ENCODE results near the gene NT5C2. TPM values are rescaled to one million over a fixed set of nuclear protein-coding genes. Genes with fewer than 3 reads are reported as not detected.
A peak's percentile ranks its signal among the peaks of the same experiment; 100 is the strongest.

NT5C2 gene
- total and polyA plus RNA-seq, 10 donors: 21.7 to 115 (median 89.6) TPM

- no peak for DNase-seq
- H3K27me3 ChIP-seq (replicated peaks in 1 of 7): no peaks in the 10 kb centered on the region
- intact Hi-C loops (cut with DNase I; ENCODE audit: low total_unique reads): no loop called here
- H3K9me3 ChIP-seq: peaks cover 0 to 6% (median 0%) of the 10 kb centered on the region in 8 donors
- WGBS, 5 donors: 38 to 67% (median 52%) methylated on average over 7 of the region's 7 CpGs
- no peak for TF ChIP-seq POLR2AphosphoS5 (IDR thresholded peaks at IDR 0.05)
- TF ChIP-seq POLR2A (IDR thresholded peaks at IDR 0.05): no peak
- no peak for TF ChIP-seq CTCF (IDR thresholded peaks at IDR 0.05 in 8 of 11, conservative IDR thresholded peaks at IDR 0.05 in 3 of 11)
- no peaks in the 10 kb centered on the region for H3K36me3 ChIP-seq
- H3K27ac ChIP-seq: peak overlapping the region in 7 of 8 donors; percentile 4 to 84 (median 76)
- peak overlapping the region in 1 of 8 donors; percentile 28 for H3K4me3 ChIP-seq
- H3K4me1 ChIP-seq: peaks cover 0 to 40% (median 9%) of the 10 kb centered on the region in 6 donors
Observed at GRCh38 chr10:103202319-103202718, 9.2 kb upstream of the NT5C2 start.

GRCh38 chr10:103199488-103199887 is 6.4 kb upstream of the NT5C2 start:
- Histone ChIP-seq H3K4me1 (peaks cover 0 to 66% (median 26%) of the 10 kb centered on the region in 6 donors), H3K9me3 (no peaks in the 10 kb centered on the region), H3K4me3 (peak overlapping the region in 1 of 8 donors; percentile 22), H3K27ac (peak overlapping the region in 6 of 8 donors; percentile 39 to 85 (median 63)), H3K36me3 (no peaks in the 10 kb centered on the region), H3K27me3 (replicated peaks in 1 of 7) (no peaks in the 10 kb centered on the region)
- TF ChIP-seq POLR2AphosphoS5 (IDR thresholded peaks at IDR 0.05): no peak
- TF ChIP-seq POLR2A (IDR thresholded peaks at IDR 0.05): no peak
- no peak for TF ChIP-seq CTCF (IDR thresholded peaks at IDR 0.05 in 8 of 11, conservative IDR thresholded peaks at IDR 0.05 in 3 of 11)
- WGBS, 5 donors: 53 to 90% (median 69%) methylated on average over 1 of the region's 1 CpG
- DNase-seq: no peak
- intact Hi-C loops (cut with DNase I; ENCODE audit: low total_unique reads): no loop called here

GRCh38 chr10:103198648-103199047 is 5.6 kb upstream of the NT5C2 start:
- Histone ChIP-seq H3K27ac (peak overlapping the region in 5 of 8 donors; percentile 43 to 85 (median 84)), H3K36me3 (no peaks in the 10 kb centered on the region), H3K9me3 (no peaks in the 10 kb centered on the region), H3K27me3 (replicated peaks in 1 of 7) (no peaks in the 10 kb centered on the region), H3K4me1 (peaks cover 2 to 74% (median 34%) of the 10 kb centered on the region in 6 donors), H3K4me3 (no peak overlapping the region)
- TF ChIP-seq POLR2A (IDR thresholded peaks at IDR 0.05): no peak
- TF ChIP-seq CTCF (IDR thresholded peaks at IDR 0.05 in 8 of 11, conservative IDR thresholded peaks at IDR 0.05 in 3 of 11): no peak
- TF ChIP-seq POLR2AphosphoS5 (IDR thresholded peaks at IDR 0.05): no peak
- WGBS, 5 donors: 87 to 94% (median 89%) methylated on average over 8 of the region's 8 CpGs
- intact Hi-C loops (cut with DNase I; ENCODE audit: low total_unique reads): no loop called here
- no peak for DNase-seq

GRCh38 chr10:103197903-103198302 is 4.8 kb upstream of the NT5C2 start:
- no peak for TF ChIP-seq POLR2AphosphoS5 (IDR thresholded peaks at IDR 0.05)
- TF ChIP-seq CTCF (IDR thresholded peaks at IDR 0.05 in 8 of 11, conservative IDR thresholded peaks at IDR 0.05 in 3 of 11): no peak
- no peak for TF ChIP-seq POLR2A (IDR thresholded peaks at IDR 0.05)
- peak overlapping the region in 1 of 8 donors; percentile 44 for H3K4me3 ChIP-seq

More at GRCh38 chr10:103197903-103198302, 4.8 kb upstream of the NT5C2 start:
- no peaks in the 10 kb centered on the region for H3K9me3 ChIP-seq
- DNase-seq: no peak
- WGBS, 5 donors: 31 to 57% (median 47%) methylated on average over 2 of the region's 2 CpGs
- H3K27me3 ChIP-seq (replicated peaks in 1 of 7): no peaks in the 10 kb centered on the region
- H3K4me1 ChIP-seq: peaks cover 5 to 79% (median 38%) of the 10 kb centered on the region in 6 donors
- intact Hi-C loops (cut with DNase I; ENCODE audit: low total_unique reads): no loop called here
- peak overlapping the region in 7 of 8 donors; percentile 79 to 85 (median 84) for H3K27ac ChIP-seq
- H3K36me3 ChIP-seq: no peaks in the 10 kb centered on the region
